Smooth muscle cell (in vitro differentiated cells): ENCODE data around the gene ARL14. TPM values are rescaled to one million over a fixed set of nuclear protein-coding genes. Genes with fewer than 3 reads are reported as not detected.

Experiments used
- DNase-seq: peaks from one replicate; lab custom pipeline; 2025; ENCODE audit not compliant: unreplicated experiment; lab: John Stamatoyannopoulos, UW
- H2AFZ ChIP-seq: fragments of 200-600 bp; sonication (generic); 2 replicates; pipeline ENCODE4 v1.6.0; 2016; ENCODE audit warnings: antibody characterized with exemption, low read depth, mild to moderate bottlenecking
- H3F3A ChIP-seq: fragments of 200-600 bp; sonication (generic); 2 replicates; pipeline ENCODE4 v1.6.0; 2017; ENCODE audit warnings: antibody characterized with exemption, low read depth
- H3K27ac ChIP-seq: fragments of 200-600 bp; sonication (generic); 2 replicates; pipeline ENCODE4 v1.5.1; 2016; ENCODE audit warnings: low read depth, mild to moderate bottlenecking
- H3K27me3 ChIP-seq: fragments of 200-600 bp; sonication (generic); 2 replicates; pipeline ENCODE4 v1.6.1; 2016; ENCODE audit warnings: low read depth, mild to moderate bottlenecking
- H3K36me3 ChIP-seq: fragments of 200-600 bp; sonication (generic); 2 replicates; pipeline ENCODE4 v1.5.1; 2016; ENCODE audit warnings: low read depth
- H3K4me1 ChIP-seq: fragments of 200-600 bp; sonication (generic); 2 replicates; pipeline ENCODE4 v1.5.1; 2016; ENCODE audit warnings: low read depth
- H3K4me2 ChIP-seq: fragments of 200-600 bp; sonication (generic); 2 replicates; pipeline ENCODE4 v1.6.0; 2016; ENCODE audit warnings: mild to moderate bottlenecking
- H3K4me3 ChIP-seq: fragments of 200-600 bp; sonication (generic); 2 replicates; pipeline ENCODE4 v1.5.1; 2016; ENCODE audit warnings: mild to moderate bottlenecking
- H3K79me2 ChIP-seq: fragments of 200-600 bp; sonication (generic); 2 replicates; pipeline ENCODE4 v1.6.0; 2016; ENCODE audit warnings: low read depth, mild to moderate bottlenecking
- H3K9ac ChIP-seq: fragments of 200-600 bp; sonication (generic); 2 replicates; pipeline ENCODE4 v1.6.0; 2016; ENCODE audit warnings: low read depth
- H3K9me3 ChIP-seq: fragments of 200-600 bp; sonication (generic); replicated peaks from 2 replicates; pipeline ENCODE4 v1.5.1; 2016; ENCODE audit warnings: low read depth
- H4K20me1 ChIP-seq: fragments of 200-600 bp; sonication (generic); 2 replicates; pipeline ENCODE4 v1.6.0; 2016; ENCODE audit warnings: low read depth
- WGBS: methylation state at CpG from one replicate; pipeline ENCODE4 v1.1.7; 2016; ENCODE audit warnings: low lambda C conversion rate; 5-methylcytosine and 5-hydroxymethylcytosine counted together
- polyA plus RNA-seq: library from polyadenylated mRNA; unstranded; fragments of >200 nt; fragmentation: Nextera tagmentation; extraction: Ambion mirVana; gene quantifications from 2 replicates; pipeline ENCODE4 v1.2.1, GENCODE V29; 2016
- total RNA-seq: library from RNA; depleted of rRNA; stranded (reverse); fragments of >200 nt; gene quantifications from 2 replicates; pipeline ENCODE4 v1.2.3, GENCODE V29; 2014
- TF ChIP-seq, protein P1 (sequence below): fragments of 200-600 bp; sonication (generic); IDR thresholded peaks from 2 replicates; pipeline ENCODE4 v1.5.1; 2017; ENCODE audit warnings: borderline replicate concordance, mild to moderate bottlenecking, antibody characterized with exemption; ENCODE audit not compliant: insufficient read depth, poor library complexity, severe bottlenecking

ARL14 gene
- total and polyA plus RNA-seq, 2 experiments from 2014 or later: 1.1 TPM; not detected in 1

DNA sequence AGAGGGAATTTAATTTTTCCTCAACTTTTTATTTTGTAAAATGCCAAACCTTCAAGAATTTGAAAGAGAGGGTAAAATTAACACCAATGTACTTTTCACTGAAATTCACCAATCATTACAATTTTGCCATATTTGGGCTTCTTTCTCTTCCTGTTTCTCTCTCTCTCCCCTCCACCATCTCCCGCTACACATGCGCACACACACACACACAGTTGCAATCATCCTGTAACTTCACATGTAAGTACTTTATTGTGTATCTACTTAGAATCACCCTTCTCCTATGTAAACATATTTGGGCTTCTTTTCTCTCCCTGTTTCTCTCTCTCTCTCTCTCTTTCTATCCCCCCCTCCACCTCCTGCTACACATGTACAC lies 7.4 kb downstream of the ARL14 start:
- H3F3A ChIP-seq: no peaks in the 10 kb centered on the region
- TF ChIP-seq, protein P1, sequence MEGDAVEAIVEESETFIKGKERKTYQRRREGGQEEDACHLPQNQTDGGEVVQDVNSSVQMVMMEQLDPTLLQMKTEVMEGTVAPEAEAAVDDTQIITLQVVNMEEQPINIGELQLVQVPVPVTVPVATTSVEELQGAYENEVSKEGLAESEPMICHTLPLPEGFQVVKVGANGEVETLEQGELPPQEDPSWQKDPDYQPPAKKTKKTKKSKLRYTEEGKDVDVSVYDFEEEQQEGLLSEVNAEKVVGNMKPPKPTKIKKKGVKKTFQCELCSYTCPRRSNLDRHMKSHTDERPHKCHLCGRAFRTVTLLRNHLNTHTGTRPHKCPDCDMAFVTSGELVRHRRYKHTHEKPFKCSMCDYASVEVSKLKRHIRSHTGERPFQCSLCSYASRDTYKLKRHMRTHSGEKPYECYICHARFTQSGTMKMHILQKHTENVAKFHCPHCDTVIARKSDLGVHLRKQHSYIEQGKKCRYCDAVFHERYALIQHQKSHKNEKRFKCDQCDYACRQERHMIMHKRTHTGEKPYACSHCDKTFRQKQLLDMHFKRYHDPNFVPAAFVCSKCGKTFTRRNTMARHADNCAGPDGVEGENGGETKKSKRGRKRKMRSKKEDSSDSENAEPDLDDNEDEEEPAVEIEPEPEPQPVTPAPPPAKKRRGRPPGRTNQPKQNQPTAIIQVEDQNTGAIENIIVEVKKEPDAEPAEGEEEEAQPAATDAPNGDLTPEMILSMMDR: no peak
- H3K9me3 ChIP-seq: no peaks in the 10 kb centered on the region
- H3K9ac ChIP-seq: no peak overlapping the region
- H3K4me3 ChIP-seq: no peak overlapping the region
- H3K36me3 ChIP-seq: no peaks in the 10 kb centered on the region
- H3K4me2 ChIP-seq: no peak overlapping the region
- no peaks in the 10 kb centered on the region for H3K4me1 ChIP-seq
- H2AFZ ChIP-seq: no peak overlapping the region
- no peak for DNase-seq
- H3K27me3 ChIP-seq: no peaks in the 10 kb centered on the region
- H4K20me1 ChIP-seq: no peaks in the 10 kb centered on the region
- no peaks in the 10 kb centered on the region for H3K79me2 ChIP-seq
- H3K27ac ChIP-seq: no peak overlapping the region
- WGBS: 82% methylated on average over 2 of the region's 2 CpGs

DNA sequence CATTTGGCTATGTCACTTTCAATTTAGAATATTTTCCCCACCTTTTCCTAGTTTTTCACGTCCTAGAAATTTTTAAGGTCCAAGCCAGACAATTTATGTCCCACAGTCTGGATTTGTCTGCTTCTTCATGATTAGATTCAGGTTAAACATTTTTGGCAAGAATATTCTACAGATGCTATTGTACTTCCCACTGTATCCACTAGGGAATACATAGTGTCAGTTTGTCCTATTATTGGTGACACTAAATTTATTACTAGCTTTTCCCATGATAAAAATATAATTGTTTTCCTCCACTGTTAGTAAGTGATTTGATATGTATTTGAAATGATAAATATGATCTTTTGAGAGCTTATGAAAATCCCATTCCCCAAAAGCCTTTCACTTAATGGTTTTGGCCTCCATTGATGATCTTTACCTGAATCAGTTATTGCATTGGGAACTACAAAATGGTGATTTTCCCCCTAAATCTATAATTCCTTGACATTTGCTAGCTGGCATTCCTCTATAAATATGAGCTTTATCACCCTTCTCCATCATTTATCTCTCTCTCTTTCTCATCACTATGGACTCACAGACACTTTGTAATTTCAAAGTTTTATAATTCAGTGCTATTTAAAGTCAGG lies 8.3 kb downstream of the ARL14 start:
- Histone ChIP-seq H3K9ac (no peak overlapping the region), H3K36me3 (no peaks in the 10 kb centered on the region), H4K20me1 (no peaks in the 10 kb centered on the region), H3K79me2 (no peaks in the 10 kb centered on the region), H3K4me3 (no peak overlapping the region), H3K9me3 (no peaks in the 10 kb centered on the region), H3K27ac (no peak overlapping the region), H3F3A (no peaks in the 10 kb centered on the region), H2AFZ (no peak overlapping the region), H3K4me2 (no peak overlapping the region), H3K4me1 (no peaks in the 10 kb centered on the region), H3K27me3 (no peaks in the 10 kb centered on the region)
- 91% methylated on average over 1 of the region's 1 CpG for WGBS
- DNase-seq: no peak
- TF ChIP-seq, protein P1: peak; percentile 40

DNA sequence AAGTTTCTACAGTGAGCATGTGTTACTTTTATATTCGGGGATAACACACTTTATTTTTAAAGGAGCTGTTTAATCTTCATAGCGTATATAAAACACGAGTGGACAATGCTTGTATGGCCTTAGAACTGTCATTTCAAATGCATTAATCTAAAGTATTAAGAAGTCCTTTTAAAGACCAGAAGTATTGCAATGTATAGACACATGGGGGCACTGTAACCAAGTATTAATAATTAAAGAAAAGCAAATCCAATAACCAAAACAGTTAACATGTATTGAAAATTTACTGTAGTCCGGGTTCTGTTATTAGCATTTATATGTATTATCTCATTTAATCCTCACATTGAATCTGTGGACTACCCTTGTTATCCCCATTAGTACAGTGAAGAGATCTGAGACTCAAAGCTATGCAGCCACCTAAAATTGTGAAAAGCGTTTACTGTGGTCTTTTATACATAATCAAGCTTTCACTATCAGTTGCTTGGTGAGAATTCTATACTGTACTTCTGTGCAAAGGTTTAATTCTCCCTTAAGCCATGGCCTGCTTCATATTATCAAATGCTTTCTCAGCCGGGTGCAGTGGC lies 10.1 kb downstream of the ARL14 start:
- H3K4me2 ChIP-seq: no peak overlapping the region
- H3K9ac ChIP-seq: no peak overlapping the region
- no peaks in the 10 kb centered on the region for H4K20me1 ChIP-seq
- H3K4me3 ChIP-seq: no peak overlapping the region
- no peaks in the 10 kb centered on the region for H3K9me3 ChIP-seq
- DNase-seq: no peak
- 72% methylated on average over 6 of the region's 6 CpGs for WGBS
- no peaks in the 10 kb centered on the region for H3K79me2 ChIP-seq
- no peaks in the 10 kb centered on the region for H3F3A ChIP-seq
- TF ChIP-seq, protein P1: peak; percentile 41
- no peak overlapping the region for H2AFZ ChIP-seq
- no peaks in the 10 kb centered on the region for H3K27me3 ChIP-seq
- H3K36me3 ChIP-seq: no peaks in the 10 kb centered on the region
- H3K4me1 ChIP-seq: no peaks in the 10 kb centered on the region
- no peak overlapping the region for H3K27ac ChIP-seq

DNA sequence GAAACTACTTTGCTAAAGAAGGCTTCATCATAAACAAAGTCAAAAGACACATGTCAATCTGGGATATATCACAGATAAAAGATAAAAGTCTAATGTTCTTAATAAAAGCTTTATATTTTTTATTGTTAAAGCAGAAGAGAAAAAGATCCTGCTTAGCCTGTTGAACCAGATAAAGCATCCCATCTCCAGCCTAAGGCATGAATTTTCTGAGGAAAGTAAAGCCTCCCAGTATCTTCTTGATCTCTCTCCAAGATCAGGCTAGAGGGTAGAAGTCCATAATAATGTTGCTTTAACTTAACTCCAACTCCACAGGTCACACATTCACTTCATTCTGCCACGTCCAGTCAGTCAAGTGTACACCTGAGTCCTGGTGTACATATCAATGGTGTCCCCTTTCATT lies 14.2 kb downstream of the ARL14 start:
- Histone ChIP-seq H3K79me2 (no peaks in the 10 kb centered on the region), H3K27me3 (no peaks in the 10 kb centered on the region), H3K4me1 (no peaks in the 10 kb centered on the region), H3K27ac (no peak overlapping the region), H2AFZ (no peak overlapping the region), H3K4me3 (no peak overlapping the region), H3K9ac (no peak overlapping the region), H4K20me1 (no peaks in the 10 kb centered on the region), H3K36me3 (no peaks in the 10 kb centered on the region), H3K4me2 (no peak overlapping the region), H3K9me3 (no peaks in the 10 kb centered on the region), H3F3A (no peaks in the 10 kb centered on the region)
- no peak for DNase-seq
- TF ChIP-seq, protein P1: no peak
- 61% methylated on average over 1 of the region's 1 CpG for WGBS
